Activated T-cell treated with anti-CD3 and anti-CD28 coated beads for 1 hour (primary cell): ENCODE measurements around the gene RAB11FIP4.

Experiments
- DNase-seq: peaks from one replicate; pipeline ENCODE4 v3.0.0-alpha.2; 2020; ENCODE audit warnings: low read depth

Gene RAB11FIP4

GRCh38 chr17:31459716-31460115, 68.2 kb downstream of the RAB11FIP4 start:
- no peak for DNase-seq

GRCh38 chr17:31460226-31460721, 68.8 kb downstream of the RAB11FIP4 start:
- DNase-seq = no peak

DNA sequence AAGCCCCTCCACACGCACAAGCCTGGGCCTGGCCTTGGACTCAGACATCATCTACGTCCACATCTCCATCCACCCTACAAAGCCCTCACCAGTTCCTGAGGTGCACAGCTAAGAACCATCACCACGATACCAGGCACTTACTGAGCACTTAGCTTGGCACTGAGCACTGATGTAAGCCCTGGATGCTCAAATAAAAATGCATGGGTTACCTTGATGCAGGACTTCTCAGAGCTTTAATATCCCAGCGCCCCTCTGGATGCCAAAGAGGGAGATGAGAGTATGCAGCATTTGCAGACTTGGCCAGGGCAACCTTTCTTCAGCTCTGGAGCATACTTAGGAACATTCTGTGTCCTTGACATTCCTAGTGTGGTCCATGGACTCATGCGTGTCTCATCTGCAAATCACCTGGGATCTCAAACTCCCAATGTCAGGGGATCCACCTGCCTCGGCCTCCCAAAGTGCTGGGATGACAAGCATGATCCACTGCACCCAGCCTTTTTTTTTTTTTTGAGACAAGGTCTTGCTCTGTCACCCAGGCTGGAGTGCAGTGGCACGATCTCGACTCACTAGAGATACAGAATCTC, 69.8 kb downstream of the RAB11FIP4 start:
- no peak for DNase-seq

DNA sequence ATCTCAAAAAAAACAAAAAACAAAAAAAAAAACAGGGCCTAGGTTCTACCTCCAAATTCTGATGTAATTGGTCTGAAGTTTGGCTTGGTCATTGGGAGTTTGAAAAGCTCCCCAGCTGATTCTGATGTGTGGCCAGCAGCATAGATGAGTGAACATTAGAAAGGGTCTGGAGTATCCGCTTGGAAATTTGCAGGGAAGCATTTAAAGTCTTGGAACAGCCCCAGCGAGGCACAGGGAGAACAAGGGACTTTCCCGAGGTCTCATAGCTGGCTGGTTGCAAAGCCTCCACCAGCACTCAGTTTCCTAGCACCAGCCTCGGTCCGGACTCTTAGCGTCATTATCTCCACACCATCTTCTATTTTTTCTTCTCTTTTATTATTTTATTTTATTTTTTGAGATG, 70.8 kb downstream of the RAB11FIP4 start:
- no peak for DNase-seq

DNA sequence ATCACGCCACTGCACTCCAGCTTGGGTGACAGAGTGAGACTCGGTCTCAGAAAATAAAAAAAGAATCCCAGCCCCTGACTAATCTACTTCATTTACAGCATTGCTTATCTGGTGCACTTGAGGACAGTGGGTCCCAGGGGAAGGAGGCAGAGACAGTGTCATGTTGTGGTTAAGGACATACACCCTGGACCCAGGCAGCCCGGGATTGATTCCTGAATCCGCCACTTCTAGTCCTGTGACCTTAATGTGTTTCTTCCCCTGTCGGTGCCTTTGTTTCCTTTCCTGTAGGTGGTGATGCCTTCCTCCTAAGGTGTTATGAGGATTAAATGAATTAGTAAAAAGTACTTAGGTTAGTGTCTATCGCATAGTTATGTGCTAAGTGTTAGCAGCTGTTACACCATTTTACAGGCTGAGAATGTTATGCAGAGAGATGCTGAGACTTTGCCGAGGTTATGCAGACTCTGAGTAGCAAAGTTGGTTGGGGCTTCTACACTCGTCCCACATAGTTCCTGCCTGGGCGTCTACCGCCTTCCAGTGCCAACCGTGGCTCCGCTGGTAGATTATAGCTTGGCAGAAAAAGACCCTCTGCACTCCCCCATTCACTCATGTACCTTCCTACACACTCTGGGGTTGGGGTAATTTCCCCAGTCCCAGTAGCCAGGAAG, 74.8 kb downstream of the RAB11FIP4 start:
- no peak for DNase-seq

- no peak for DNase-seq
Observed at GRCh38 chr17:31467502-31468256, 76.2 kb downstream of the RAB11FIP4 start.

GRCh38 chr17:31469959-31470358, 78.5 kb downstream of the RAB11FIP4 start:
- no peak for DNase-seq

DNA sequence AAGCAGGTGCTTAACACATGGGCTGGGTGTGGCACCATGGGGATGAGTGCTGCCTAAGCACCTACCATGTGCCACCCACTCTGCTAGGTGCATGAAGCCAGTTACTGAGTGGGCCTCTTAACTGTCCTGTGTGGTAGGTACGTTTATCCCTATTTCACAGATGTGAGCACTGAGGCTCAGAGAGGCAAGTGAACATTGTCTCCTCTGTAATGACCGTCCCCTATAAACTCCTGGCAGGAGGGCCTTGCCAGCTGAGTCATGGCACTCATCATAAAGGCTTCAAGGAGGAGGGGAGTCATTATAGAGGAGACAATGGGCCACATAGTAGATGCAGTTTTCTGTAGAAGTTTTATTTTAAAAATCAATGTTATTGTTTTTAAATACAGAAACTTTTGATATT, 79.1 kb downstream of the RAB11FIP4 start:
- DNase-seq = no peak

DNA sequence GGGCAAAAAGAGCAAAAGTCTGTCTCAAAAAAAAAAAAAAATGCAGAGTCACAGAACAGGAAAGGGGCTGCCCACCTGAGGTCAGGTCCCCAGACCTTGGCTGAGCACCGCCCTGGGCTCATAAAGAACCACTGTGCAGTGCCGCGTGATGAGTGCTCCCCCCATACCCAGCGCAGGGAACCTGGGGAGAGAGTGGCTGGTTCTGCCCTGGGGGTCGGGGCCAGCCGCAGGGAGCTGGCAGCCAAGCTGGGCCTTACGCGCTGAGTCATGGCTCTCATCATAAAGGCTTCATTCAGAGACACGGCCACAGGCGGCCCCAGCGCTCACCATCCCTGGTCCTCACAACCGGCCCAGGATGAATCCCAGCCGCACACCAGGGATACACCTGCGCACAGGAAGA, 80.7 kb downstream of the RAB11FIP4 start:
- no peak for DNase-seq

DNA sequence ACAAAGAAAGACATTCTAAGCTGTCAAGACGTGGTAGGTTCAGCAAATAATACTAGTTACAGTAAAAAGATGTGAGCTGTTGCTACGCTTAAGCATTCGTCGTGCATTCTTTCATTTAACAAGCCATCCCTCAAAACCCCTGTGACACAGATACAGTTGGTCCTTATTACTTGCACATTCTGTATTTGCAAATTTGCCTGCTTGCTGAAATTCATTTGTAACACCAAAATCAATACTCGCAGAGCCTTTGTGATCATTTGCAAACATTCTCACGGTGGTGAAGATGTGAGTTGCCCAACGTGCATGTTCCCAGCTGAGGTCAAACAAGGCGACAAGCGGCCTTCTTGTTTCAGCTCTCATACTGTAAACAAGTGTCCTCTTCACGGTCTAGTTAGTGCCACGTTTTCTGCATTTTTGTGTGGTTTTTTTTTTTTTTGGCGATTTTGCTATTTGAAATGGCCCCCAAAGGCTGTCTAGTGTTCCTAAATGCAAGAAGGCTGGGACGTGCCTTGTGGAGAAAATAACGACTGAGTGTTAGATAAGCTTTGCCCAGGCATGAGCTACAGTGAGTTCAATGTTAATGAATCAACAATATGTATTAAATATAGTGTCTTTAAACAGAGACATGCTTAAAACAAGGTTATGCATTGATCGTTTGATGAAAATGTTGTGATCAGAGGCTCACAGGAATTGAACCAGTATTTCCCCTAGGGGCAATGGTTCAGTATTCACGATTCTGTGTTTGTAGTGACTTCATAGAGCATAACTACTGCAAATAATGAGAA, 84.1 kb downstream of the RAB11FIP4 start:
- no peak for DNase-seq

DNA sequence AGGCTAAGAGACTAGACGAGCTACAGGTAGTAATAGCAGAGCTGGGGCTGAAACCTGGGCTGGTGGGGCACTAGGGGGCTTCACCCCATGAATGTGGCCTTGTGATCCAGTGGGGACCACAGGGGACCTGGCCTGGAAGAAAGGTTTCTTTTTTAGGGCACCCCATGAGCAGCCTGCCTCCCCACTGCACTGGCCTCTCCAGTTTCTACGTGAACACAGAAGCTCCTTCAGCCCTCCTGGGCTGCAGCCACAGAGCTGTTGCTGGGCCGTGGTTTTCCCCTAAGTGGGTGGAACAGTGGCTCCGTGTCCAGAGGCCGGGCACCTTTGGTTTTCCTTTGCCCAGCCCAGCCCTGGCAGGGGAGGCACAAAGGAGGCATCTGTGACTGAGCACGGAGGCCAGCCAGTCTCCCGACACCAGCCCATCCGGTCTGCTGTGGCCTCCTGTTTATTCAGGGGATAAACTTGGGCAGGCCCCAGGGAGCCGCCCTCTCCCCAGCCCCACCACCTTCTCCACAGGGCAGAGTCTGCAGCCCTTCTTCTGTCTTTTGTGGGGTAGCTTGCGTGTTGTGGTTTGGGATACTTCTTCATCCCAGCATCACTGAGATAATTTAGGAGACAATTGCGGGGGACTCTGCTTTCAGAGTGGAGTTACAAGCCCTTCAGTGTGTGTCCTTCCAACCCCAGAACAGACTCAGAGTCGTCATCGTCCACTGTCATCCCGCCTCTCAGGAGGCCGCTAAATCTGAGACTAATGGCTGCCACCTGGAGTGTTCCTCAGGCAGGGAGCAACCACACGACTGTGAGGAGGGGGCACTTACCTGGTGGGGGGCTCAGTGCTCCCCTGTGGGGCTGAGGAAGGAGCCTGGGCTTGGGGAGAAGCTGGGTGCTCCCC, 85.3 kb downstream of the RAB11FIP4 start:
- no peak for DNase-seq

- DNase-seq = no peak
Observed at GRCh38 chr17:31477417-31478055, 86.1 kb downstream of the RAB11FIP4 start.

DNA sequence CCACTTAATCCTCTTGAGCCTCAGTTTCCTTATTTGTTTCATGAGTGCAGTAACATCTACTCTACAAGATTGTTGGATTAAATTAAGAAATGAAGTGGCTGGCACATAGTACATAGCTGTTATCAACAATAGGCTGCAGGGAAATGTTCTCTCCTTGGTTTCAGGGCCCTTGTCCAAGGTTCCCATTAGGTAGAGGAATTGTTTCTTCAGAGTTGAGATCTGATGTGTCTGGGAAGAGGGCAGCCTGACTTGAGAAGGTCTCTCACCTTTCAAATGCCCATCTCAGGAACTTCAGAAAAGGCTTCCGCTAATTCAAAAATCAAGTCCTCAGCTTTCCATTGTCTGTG, 87.6 kb downstream of the RAB11FIP4 start:
- no peak for DNase-seq

- DNase-seq = no peak
Observed at GRCh38 chr17:31479524-31479923, 88.0 kb downstream of the RAB11FIP4 start.

DNA sequence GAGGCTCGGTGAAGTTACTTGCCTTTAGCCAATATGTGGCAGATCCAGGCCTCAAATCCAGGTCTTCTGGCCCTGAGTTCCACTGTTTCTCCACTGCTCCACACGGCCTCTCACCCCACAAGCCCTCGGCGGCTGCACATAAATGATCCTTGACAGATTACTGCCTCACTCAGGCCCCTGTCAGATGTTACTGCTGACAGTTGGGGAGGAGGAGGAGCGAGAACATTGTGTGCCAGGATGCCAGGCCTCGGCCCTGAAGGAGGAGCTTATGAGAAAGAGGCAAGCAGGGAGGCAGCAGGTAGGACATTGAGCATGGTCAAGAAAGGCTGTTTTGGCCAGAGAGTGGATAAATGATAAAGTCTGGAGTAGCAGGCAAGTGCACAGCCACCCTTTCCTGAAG, 88.6 kb downstream of the RAB11FIP4 start:
- DNase-seq = no peak

DNA sequence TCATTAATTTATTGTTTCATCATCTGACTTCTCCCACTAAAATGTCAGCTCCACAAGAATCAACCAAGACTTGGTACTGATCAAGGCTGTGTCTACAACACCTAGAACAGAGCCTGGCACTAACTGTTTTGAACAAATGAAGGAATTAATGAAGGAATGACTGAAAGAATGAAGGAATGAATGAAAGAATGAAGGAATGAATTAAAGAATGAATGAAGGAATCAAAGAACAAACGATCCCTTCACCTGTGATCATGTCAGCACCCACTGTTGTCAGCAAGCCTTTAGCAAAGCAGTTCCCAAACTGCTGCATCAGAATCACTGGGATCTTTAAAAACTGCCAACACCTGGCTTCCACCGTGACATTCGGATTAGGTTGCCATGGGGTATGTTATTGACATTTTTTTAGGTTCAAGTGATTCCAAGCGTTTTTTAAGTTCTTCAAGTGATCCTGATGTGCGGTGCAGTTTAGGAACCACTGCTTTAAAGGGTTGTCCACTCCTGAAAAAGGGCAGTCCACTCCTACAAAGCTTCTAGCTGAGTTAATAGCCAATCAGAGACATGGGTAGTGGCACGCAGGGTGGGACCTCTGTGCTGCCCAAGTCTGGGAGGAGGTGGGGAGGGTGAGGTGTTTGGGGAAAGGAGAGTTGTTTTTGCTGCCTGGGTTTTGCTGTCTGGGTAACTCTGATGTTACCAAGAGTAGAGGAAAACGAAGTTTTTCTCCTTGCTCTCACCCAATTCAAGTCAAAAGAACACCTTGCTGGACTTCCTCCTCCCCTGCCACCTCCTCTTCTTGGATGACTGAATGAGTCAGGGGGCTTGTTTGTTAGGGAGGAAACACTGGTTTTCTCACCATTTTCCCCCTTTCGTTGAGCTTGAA, 89.7 kb downstream of the RAB11FIP4 start:
- DNase-seq = no peak

DNA sequence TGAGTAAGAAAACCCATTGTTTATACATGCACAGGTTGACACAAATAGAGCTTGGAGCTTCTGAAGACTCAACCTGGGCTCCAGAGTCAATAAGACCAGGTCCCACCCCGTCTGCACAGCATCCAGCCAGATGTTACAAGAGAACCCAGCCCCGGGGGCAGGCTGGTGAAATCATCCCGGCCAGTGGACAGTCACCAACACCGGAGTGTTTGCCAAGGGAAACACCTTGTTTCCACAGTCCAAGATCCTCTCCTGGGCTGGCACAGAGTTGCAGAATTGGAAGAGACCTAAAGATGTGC, 90.3 kb downstream of the RAB11FIP4 start:
- no peak for DNase-seq

DNA sequence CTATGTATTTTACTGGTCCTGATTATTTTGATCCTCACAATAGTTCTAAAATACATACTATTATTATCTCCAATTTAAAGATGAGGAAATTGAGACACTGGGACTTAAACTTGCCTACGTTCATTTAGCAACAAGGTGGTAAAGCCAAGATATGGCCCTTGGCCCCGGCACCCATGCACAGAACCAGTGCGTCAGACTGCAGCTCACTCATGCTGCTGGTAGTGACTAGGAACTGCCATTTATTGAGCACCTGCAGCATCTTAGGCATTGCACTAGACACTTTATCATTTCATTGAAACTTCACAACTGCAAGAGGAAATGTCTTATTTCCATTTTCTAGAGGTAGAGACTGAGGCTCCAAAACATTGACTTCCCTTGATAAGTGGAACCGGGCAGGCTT, 93.3 kb downstream of the RAB11FIP4 start:
- DNase-seq = no peak

DNA sequence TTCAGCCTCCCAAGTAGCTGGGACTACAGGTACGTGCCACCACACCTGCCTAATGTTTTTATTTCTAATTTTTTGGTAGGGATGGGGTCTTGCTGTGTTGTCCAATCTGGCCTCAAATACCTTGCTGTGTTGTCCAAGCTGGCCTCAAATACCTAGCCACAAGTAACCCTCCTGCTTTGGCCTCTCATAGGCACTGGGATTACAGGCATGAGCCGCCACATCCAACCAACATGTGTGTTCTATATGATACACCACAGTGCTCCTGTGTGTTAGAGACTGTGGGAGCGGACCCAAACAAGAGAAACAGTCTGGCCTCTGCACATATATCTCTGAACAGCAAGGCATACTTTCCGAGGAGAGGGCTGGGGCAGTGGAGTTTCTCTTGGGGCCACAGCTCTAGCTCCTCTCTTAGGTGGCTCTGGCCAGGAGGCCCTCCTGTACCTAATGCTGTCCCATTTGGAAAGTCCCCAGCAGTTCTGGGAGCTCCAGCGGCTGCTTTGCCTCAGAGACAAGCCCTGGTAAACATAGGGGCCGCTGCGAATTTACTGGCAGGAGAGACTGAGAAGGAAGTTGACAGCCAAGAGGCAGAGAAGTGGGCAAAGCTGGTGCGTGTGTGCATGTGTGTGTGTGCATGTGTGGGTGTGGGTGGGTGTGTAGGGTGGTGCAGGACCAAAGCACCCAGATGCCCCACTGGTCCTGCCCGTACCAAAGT, 95.0 kb downstream of the RAB11FIP4 start:
- no peak for DNase-seq
